GM10847 (cell line): ENCODE results near the gene SOX4.

Experiments used
- POLR2A ChIP-seq: IDR thresholded peaks from 2 replicates; pipeline ENCODE4 v1.6.1; 2011; ENCODE audit not compliant: insufficient read length; ENCODE audit errors: extremely low read depth

The SOX4 gene

GRCh38 chr6:21628160-21628559 lies 34.6 kb downstream of the SOX4 start:
- TF ChIP-seq POLR2A: no peak

GRCh38 chr6:21633511-21634109 lies 40.1 kb downstream of the SOX4 start:
- no peak for TF ChIP-seq POLR2A

GRCh38 chr6:21634582-21634981 lies 41.0 kb downstream of the SOX4 start:
- TF ChIP-seq POLR2A: no peak

GRCh38 chr6:21636876-21637275 lies 43.3 kb downstream of the SOX4 start:
- TF ChIP-seq POLR2A: no peak

GRCh38 chr6:21639316-21639715 lies 45.8 kb downstream of the SOX4 start:
- no peak for TF ChIP-seq POLR2A
